ENCODE data around the gene UNC93B1. TPM values are rescaled to one million over a fixed set of nuclear protein-coding genes. Genes with fewer than 3 reads are reported as not detected.

UNC93B1 gene
- polyA plus RNA-seq, 2 of the 4 experiments (the other 2 are of a cell fraction): 49.4 to 51.2 TPM

DNA sequence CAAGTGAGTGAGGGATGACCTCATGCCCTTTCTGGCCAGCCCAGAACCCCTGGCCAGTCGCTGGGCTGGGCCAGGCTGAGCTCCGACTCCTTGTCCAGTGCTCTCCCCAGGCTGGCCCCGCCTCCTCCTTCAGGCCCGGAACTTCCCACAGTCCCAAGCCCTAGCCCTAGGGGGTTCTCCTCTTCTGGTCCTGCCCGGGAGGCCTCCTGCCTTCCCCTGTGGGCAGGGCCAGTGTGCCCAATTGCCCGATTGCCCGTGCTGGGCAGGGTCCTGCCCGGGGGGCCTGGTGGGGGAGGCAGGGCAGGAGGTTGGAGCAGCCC, 39.1 kb upstream of the UNC93B1 start:
- H3K27ac ChIP-seq: peak overlapping the region; percentile 60 to 96; a peak in 5 of 6 replicates
- no peak for TF ChIP-seq MAFK (IDR thresholded peaks at IDR 0.05; ENCODE audit: partially characterized antibody)
- TF ChIP-seq, protein P1, sequence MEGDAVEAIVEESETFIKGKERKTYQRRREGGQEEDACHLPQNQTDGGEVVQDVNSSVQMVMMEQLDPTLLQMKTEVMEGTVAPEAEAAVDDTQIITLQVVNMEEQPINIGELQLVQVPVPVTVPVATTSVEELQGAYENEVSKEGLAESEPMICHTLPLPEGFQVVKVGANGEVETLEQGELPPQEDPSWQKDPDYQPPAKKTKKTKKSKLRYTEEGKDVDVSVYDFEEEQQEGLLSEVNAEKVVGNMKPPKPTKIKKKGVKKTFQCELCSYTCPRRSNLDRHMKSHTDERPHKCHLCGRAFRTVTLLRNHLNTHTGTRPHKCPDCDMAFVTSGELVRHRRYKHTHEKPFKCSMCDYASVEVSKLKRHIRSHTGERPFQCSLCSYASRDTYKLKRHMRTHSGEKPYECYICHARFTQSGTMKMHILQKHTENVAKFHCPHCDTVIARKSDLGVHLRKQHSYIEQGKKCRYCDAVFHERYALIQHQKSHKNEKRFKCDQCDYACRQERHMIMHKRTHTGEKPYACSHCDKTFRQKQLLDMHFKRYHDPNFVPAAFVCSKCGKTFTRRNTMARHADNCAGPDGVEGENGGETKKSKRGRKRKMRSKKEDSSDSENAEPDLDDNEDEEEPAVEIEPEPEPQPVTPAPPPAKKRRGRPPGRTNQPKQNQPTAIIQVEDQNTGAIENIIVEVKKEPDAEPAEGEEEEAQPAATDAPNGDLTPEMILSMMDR (IDR thresholded peaks at IDR 0.05): no peak
- TF ChIP-seq, protein P2, sequence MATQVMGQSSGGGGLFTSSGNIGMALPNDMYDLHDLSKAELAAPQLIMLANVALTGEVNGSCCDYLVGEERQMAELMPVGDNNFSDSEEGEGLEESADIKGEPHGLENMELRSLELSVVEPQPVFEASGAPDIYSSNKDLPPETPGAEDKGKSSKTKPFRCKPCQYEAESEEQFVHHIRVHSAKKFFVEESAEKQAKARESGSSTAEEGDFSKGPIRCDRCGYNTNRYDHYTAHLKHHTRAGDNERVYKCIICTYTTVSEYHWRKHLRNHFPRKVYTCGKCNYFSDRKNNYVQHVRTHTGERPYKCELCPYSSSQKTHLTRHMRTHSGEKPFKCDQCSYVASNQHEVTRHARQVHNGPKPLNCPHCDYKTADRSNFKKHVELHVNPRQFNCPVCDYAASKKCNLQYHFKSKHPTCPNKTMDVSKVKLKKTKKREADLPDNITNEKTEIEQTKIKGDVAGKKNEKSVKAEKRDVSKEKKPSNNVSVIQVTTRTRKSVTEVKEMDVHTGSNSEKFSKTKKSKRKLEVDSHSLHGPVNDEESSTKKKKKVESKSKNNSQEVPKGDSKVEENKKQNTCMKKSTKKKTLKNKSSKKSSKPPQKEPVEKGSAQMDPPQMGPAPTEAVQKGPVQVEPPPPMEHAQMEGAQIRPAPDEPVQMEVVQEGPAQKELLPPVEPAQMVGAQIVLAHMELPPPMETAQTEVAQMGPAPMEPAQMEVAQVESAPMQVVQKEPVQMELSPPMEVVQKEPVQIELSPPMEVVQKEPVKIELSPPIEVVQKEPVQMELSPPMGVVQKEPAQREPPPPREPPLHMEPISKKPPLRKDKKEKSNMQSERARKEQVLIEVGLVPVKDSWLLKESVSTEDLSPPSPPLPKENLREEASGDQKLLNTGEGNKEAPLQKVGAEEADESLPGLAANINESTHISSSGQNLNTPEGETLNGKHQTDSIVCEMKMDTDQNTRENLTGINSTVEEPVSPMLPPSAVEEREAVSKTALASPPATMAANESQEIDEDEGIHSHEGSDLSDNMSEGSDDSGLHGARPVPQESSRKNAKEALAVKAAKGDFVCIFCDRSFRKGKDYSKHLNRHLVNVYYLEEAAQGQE (IDR thresholded peaks at IDR 0.05): no peak
- H3K9me3 ChIP-seq: no peaks in the 10 kb centered on the region
- POLR2A ChIA-PET: interaction anchor here (0.7 to 1.5 kb wide), 4 partner anchors 19 to 32 kb away, joined by 3 to 4 read pairs (median 3); no protein-coding TSS in a partner anchor
- H3K4me2 ChIP-seq: peak overlapping the region; percentile 47; the same call in 2 of the 3 replicates
- FAIRE-seq (no peak), DNase-seq (ENCODE audit: low read depth in 1 of 2, low spot score in 1 of 2) (no peak), ATAC-seq (no peak)
- no peak overlapping the region for H3K4me3 ChIP-seq
- CTCF ChIA-PET: interaction anchor here (0.9 to 7.3 kb wide), 9 partner anchors 10 to 404 kb away, joined by 3 to 60 read pairs (median 5); partner anchors contain the start of gene ALDH3B1
- WGBS (ENCODE audit: missing lambda C conversion rate): 57% methylated on average over 4 of the region's 8 CpGs
- H3K4me1 ChIP-seq: peaks cover 43% of the 10 kb centered on the region

DNA sequence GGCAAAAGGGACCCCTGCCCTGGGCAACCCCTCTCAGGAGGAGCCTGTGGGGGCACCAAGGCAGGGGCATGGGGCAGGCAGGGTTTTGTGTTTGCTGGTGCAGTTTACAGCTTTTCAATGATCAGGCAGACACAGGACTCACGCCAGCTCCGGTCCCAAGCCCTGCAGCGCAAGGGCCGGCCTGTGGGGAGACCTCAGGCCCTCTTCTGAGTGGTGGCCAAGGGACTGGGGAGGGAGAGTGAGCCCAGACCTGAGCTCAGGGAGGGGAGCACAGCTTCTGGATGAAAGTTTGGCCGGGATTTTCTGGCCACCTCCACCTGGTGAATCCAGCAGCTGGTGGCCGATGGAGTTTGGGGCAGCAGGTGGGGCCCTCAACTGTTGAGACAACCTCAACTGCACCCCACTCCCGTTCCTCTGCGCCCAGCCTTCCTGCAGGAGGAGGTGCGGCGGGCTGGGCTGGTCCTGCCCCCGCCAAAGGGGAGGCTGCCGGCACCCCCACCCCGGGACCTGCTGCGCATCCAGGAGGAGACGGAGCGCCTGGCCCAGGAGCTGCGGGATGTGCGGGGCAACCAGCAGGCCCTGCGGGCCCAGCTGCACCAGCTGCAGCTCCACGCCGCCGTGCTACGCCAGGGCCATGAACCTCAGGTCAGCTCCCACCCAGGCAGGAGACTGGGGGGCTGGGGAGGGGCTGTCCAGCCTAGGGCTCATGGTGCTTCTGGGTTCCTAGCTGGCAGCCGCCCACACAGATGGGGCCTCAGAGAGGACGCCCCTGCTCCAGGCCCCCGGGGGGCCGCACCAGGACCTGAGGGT, 38.5 kb upstream of the UNC93B1 start:
- H3K4me1 ChIP-seq: peaks cover 48% of the 10 kb centered on the region
- ChIA-PET CTCF (interaction anchor here (0.7 to 7.3 kb wide), 11 partner anchors 10 to 166 kb away, joined by 3 to 60 read pairs (median 5); partner anchors contain the start of gene ALDH3B1), POLR2A (interaction anchor here (0.7 to 2.5 kb wide), 3 partner anchors 28 to 32 kb away, joined by 3 to 9 read pairs (median 4); partner anchors contain the start of gene ALDH3B1)
- peak overlapping the region; percentile 60 to 96; a peak in 5 of 6 replicates for H3K27ac ChIP-seq
- ATAC-seq (no peak), DNase-seq (ENCODE audit: low read depth in 1 of 2, low spot score in 1 of 2) (no peak), FAIRE-seq (no peak)
- TF ChIP-seq NFE2L2 (conservative IDR thresholded peaks at IDR 0.05; ENCODE audit: low read length) (no peak), CEBPB (IDR thresholded peaks at IDR 0.05) (no peak), ESRRA (IDR thresholded peaks at IDR 0.05; ENCODE audit: borderline replicate concordance, low read length) (no peak), BHLHE40 (IDR thresholded peaks at IDR 0.05; ENCODE audit: low read depth, low read length) (no peak), MAZ (IDR thresholded peaks at IDR 0.05; ENCODE audit: borderline replicate concordance, low read depth, low read length) (no peak), RCOR1 (IDR thresholded peaks at IDR 0.05; ENCODE audit: low read depth, low read length) (no peak)
- TF ChIP-seq, protein P3, sequence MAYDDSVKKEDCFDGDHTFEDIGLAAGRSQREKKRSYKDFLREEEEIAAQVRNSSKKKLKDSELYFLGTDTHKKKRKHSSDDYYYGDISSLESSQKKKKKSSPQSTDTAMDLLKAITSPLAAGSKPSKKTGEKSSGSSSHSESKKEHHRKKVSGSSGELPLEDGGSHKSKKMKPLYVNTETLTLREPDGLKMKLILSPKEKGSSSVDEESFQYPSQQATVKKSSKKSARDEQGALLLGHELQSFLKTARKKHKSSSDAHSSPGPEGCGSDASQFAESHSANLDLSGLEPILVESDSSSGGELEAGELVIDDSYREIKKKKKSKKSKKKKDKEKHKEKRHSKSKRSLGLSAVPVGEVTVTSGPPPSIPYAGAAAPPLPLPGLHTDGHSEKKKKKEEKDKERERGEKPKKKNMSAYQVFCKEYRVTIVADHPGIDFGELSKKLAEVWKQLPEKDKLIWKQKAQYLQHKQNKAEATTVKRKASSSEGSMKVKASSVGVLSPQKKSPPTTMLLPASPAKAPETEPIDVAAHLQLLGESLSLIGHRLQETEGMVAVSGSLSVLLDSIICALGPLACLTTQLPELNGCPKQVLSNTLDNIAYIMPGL (CRISPR knock-in tag; IDR thresholded peaks at IDR 0.05; ENCODE audit: borderline replicate concordance): no peak
- TF ChIP-seq, protein P4, sequence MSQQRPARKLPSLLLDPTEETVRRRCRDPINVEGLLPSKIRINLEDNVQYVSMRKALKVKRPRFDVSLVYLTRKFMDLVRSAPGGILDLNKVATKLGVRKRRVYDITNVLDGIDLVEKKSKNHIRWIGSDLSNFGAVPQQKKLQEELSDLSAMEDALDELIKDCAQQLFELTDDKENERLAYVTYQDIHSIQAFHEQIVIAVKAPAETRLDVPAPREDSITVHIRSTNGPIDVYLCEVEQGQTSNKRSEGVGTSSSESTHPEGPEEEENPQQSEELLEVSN (IDR thresholded peaks at IDR 0.05; ENCODE audit: borderline replicate concordance, low read depth): no peak
- TF ChIP-seq, protein P2 (IDR thresholded peaks at IDR 0.05): no peak
- no peak overlapping the region for H3K4me3 ChIP-seq
- WGBS (ENCODE audit: missing lambda C conversion rate): 87% methylated on average over 12 of the region's 27 CpGs
- H3K4me2 ChIP-seq: peak overlapping the region; percentile 47; the same call in 2 of the 3 replicates
- no peaks in the 10 kb centered on the region for H3K9me3 ChIP-seq

Measured in A549 (cell line).